ENCODE data around the gene HYI.

DNA sequence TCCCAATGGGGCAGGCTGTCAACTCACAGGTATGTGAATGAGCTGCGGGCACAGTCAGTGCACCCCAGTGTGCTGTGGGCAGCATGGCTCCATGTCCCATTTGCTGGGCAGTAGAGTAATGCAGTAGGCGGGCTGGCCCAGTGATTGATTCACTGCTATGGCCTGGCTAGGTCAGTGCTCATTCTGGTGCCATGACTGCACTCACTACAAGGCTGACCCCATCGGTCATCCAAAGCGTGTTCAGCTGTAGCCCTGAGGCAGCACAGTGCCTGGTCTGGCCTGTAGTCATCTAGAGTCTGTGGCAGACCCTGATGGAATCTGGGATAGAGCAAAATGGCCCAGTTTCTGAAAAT is 7.4 kb downstream of the HYI start:
- TF ChIP-seq, protein P1, sequence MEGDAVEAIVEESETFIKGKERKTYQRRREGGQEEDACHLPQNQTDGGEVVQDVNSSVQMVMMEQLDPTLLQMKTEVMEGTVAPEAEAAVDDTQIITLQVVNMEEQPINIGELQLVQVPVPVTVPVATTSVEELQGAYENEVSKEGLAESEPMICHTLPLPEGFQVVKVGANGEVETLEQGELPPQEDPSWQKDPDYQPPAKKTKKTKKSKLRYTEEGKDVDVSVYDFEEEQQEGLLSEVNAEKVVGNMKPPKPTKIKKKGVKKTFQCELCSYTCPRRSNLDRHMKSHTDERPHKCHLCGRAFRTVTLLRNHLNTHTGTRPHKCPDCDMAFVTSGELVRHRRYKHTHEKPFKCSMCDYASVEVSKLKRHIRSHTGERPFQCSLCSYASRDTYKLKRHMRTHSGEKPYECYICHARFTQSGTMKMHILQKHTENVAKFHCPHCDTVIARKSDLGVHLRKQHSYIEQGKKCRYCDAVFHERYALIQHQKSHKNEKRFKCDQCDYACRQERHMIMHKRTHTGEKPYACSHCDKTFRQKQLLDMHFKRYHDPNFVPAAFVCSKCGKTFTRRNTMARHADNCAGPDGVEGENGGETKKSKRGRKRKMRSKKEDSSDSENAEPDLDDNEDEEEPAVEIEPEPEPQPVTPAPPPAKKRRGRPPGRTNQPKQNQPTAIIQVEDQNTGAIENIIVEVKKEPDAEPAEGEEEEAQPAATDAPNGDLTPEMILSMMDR (IDR thresholded peaks at IDR 0.05; ENCODE audit: insufficient read depth, low read length), result no peak
- no peak for TF ChIP-seq POLR2AphosphoS5 (IDR thresholded peaks at IDR 0.05; ENCODE audit: low read depth)
